ENCODE measurements around the gene SPCS1. TPM values are rescaled to one million over a fixed set of nuclear protein-coding genes. Genes with fewer than 3 reads are reported as not detected.
A peak's percentile ranks its signal among the peaks of the same experiment; 100 is the strongest.

SPCS1 gene
- total RNA-seq, 1 donor from 2014 or later, result 43.3 TPM

DNA sequence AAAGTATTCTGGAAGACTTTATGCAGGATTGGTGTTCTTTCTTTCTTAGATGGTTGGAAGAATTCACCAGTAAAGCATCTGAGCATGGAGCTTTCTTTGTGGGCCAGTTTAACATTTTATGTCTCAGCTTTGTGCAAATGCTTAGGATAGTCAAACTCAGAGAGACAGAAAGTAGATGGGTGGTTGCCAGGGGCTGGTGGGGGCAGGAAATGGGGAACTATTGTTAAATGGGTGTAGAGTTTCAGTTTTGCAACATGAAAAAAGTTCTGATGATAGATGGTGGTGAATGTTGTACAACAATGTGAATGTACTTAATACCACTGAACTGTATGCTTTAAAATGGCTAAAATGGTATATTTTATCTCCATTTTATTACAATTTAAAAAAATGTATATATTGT, 24.8 kb downstream of the SPCS1 start:
- DNase-seq, result no peak

DNA sequence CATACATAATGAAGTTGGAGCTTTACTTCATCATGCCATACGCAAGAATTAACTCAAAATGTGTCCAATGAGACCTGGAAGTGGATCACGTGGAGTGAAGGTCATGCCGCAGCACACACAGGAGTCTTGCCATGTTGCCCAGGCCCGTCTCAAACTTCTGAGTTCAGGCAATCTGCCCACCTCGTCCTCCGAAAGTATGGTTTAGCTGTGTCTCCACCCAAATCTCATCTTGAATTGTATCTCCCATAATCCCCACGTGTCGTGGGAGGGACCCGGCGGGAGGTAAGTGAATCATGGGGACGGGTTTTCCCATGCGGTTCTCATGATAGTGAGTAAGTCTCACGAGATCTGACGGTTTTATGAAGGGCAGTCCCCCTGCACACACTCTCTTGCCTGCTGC, 25.7 kb downstream of the SPCS1 start:
- DNase-seq, result no peak

DNA sequence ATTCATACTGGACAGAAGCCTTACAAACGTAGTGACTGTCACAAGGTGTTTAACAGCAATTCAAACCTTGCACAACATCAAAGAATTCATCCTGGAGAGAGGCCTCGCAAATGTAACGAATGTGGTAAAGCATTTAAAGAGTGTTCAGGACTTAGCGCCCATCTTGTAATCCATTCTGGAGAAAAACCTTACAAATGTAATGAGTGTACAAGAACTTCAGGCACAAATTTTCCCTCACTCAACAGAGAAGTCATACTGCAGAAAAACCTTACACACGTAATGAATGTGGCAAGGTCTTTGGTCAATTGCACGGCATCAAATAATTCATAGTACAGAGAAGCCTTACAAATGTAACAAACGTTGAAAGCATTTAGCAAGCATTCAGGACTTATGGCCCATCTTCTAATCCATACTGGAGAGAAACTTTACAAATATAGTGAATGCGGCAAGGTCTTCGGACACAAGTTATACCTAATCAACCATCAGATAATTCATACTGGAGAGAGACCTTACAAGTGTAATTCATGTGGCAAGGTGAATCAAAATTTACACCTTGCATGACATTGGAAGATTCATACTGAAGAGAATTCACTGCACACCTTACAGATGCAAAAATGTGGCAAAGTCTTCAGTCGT, 27.5 kb downstream of the SPCS1 start:
- DNase-seq, result no peak

DNA sequence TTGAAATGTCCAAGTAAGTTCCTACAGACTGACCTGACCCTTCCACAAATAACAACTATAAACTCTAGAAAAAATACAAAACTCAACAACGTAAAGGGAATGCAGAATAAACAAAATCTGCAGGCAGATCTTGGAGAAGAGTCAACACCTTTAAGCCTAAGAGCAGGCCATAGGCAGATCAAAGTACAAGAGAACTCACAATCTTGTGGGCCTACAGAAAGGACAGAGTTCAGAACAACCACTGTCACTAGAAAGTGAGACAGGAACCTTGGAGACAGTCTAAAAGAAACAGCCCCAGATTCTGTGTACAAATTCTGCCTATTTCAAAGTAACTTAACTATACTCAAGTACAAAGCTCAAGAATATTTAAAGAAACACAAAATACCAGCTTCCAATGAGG, 33.8 kb downstream of the SPCS1 start:
- DNase-seq, result no peak

DNA sequence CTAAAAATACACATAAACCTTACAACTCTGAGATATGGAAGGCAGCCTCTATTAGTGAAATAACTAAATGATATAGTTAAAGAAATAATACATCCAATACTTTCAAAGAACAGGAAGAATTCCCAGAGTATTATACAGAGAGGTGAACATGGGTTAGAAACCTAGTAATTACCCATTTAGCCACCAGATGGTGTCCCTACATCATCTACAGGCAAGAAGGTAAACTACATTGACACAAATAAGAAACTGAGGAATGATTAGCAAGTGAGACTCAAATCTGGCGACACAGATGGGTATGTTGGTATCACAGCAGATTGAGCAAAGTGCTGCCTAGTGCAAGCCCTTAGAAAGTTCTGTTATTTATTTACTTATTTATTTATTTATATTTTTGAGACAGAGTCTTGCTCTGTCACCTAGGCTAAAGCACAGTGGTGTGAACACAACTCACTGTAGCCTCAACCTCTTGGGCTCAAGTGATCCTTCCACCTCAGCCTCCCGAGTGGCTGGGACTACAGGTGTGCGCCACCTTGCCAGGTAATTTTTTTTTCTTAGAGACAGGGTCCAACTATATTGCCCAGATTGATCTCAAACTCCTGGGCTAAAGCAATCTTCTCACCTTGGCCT, 36.6 kb downstream of the SPCS1 start:
- DNase-seq, result peak; percentile 49

DNA sequence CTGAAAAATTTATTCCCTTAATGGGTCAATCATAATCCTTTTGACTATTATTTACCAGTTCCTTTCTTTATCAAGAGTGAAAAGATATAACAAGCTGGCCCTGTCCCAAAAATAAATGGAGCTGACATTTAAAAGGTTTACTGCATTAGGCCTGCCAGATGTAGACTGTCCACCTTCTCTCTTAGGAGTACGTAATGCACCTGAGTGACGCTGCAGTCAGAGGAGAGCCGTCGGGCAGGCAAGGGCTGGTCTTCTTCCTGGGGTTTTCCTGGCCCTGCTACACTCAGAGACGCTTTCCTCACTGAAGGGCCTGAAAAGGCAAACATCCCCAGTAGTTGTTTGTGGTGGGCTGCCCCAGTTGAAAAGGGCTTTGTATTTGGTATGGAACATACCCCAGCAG, 37.2 kb downstream of the SPCS1 start:
- DNase-seq, result no peak

DNA sequence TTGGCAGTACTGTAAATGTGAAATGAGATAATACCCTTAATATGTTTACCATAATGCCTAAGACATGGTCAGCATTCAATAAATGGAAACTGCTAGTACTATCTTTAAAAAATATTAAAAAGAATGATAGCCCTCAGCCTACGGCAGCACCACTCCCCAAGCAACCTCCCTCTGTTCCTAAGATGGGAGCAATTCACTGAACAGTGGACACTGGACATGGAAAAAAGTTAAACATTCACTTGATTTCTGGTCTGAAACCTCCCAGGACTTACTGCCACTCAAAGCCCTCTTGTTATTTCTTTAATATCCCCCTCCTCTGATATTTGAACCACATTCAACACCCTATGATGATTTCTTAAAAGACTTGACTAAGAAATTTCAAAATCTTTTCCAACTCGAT, 37.8 kb downstream of the SPCS1 start:
- no peak for DNase-seq

DNA sequence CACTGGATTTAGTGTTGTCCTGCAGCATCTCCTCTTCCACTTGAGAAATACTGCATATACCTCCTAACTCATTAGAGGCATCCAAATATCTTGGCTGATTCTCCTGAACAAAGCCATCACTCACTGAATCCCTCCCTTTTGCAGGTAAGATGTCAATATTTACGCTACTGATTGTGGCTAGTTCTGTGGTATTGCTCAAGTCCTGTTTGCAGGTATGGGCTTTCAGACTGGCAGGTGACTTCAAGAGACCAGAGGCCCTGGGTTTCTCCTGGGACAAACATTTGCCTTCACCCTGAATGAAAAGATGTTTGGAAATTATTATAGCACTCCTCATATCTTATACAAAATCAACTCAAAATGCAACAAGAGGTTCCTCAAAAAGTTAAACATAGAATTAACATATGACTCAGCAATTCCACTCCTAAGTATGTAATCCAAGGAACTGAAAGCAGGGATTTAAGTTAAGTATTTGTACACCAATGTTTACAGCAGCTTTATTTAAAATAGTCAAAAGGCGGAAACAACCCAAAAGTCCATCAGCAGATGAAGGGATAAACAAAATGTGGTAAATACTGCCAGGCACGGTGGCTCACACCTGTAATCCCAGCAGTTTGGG, 46.2 kb downstream of the SPCS1 start:
- DNase-seq, result no peak

DNA sequence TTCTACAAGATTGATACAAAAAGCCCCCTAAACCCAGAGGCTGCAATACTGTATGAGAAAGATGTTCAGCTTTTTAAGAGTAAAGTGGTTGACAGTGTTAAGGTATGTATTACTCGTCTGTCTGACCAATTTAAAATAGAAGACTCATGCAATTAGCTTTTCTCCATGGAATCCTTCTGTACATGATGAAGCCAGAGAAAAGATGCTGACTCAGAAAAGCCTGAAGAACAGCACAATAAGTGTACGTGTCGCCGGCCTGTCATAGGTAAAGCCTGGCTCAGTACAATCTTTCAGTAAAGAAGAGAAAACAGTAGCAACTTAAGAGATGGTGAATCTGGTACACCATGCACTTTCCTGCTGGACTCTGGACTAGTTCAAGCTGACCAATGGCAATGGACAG, 48.5 kb downstream of the SPCS1 start:
- DNase-seq, result no peak

DNA sequence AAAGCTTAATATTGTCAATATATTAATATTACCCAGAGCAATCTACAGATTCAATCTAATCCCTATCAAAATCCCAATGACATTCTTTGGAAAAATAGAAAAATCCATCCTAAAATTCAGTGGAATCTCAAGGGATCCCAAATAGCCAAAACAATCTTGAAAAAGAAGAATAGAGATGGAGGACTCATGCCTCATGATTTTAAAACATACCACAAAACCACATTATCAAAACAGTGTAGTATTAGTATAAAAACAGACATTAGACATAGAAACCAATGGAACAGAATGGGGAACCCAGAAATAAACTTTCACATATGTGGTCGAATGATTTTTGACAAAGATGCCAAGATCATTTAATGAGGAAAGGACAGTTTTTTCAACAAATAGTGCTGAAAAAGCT, 50.2 kb downstream of the SPCS1 start:
- DNase-seq, result no peak

Small RNAs within 50 kb of the gene (small RNA-seq; reads per million reads assigned to genes)
- gene AC006254.2 (ENCODE audit: low replicate concordance) (not detected), gene RF00569 (ENCODE audit: low replicate concordance) (1,720 reads per million, percentile 99 among the genes with 10 or more reads in this experiment), gene RF01183 (ENCODE audit: low replicate concordance) (not detected), gene SNORD19 (ENCODE audit: low replicate concordance) (0.10 reads per million), gene SNORD19B (ENCODE audit: low replicate concordance) (not detected), gene SNORD69 (ENCODE audit: low replicate concordance) (3,697 reads per million, percentile 99 among the genes with 10 or more reads in this experiment)

Other genes with a start within 250 kb of the SPCS1 start
- 56.5 TPM for gene STAB1, start 210.8 kb upstream of the SPCS1 start, total RNA-seq
- 46.8 TPM for gene NT5DC2, start 172.2 kb upstream of the SPCS1 start, total RNA-seq
- gene UQCC5, start 169.5 kb upstream of the SPCS1 start, total RNA-seq, result 1.4 TPM
- gene PBRM1, start 20.2 kb upstream of the SPCS1 start, total RNA-seq, result 94.3 TPM
- gene GNL3, start 20.1 kb upstream of the SPCS1 start, total RNA-seq, result 121 TPM
- gene GLT8D1, start 315 bp upstream of the SPCS1 start, total RNA-seq, result 109 TPM
- 21.1 TPM for gene NEK4, start 64.8 kb downstream of the SPCS1 start, total RNA-seq
- not detected for gene ITIH1, start 71.5 kb downstream of the SPCS1 start, total RNA-seq
- gene ITIH3, start 88.7 kb downstream of the SPCS1 start, total RNA-seq, result 0.62 TPM
- 10.1 TPM for gene ITIH4, start 124.6 kb downstream of the SPCS1 start, total RNA-seq
- 45.2 TPM for gene MUSTN1, start 128.9 kb downstream of the SPCS1 start, total RNA-seq
- gene STIMATE, start 191.4 kb downstream of the SPCS1 start, total RNA-seq, result 26.6 TPM